Measurements from ENCODE around the gene TRIM2.

- TF ChIP-seq CTCF (conservative IDR thresholded peaks at IDR 0.05; ENCODE audit: low read depth in 2 of 2): no peak
- TF ChIP-seq EZH2 (IDR thresholded peaks at IDR 0.05; ENCODE audit: low read depth, unreplicated experiment): no peak
- no peak for TF ChIP-seq POLR2AphosphoS5 (IDR thresholded peaks at IDR 0.05; ENCODE audit: low read depth)
- TF ChIP-seq NANOG (IDR thresholded peaks at IDR 0.05; ENCODE audit: borderline replicate concordance): no peak
- no peak for TF ChIP-seq CREB1 (CRISPR knock-in tag; IDR thresholded peaks at IDR 0.05; ENCODE audit: low read depth)
- TF ChIP-seq REST (IDR thresholded peaks at IDR 0.05; ENCODE audit: unreplicated experiment): no peak
- no peak for TF ChIP-seq EZH2phosphoT487 (IDR thresholded peaks at IDR 0.05; ENCODE audit: unreplicated experiment)
- TF ChIP-seq ETS1 (IDR thresholded peaks at IDR 0.05): no peak
- no peak for TF ChIP-seq JUNB (IDR thresholded peaks at IDR 0.05; ENCODE audit: unreplicated experiment)
- no peak for TF ChIP-seq ZNF331 (CRISPR knock-in tag; IDR thresholded peaks at IDR 0.05; ENCODE audit: low read depth)
- TF ChIP-seq STAT1 (IDR thresholded peaks at IDR 0.05; ENCODE audit: unreplicated experiment): no peak
These were observed 37.1 kb downstream of the TRIM2 start for GRCh38 chr4:153241295-153241694.
